Measurements from ENCODE around the gene CTAG2. TPM values are rescaled to one million over a fixed set of nuclear protein-coding genes. Genes with fewer than 3 reads are reported as not detected.
"Not testable (repeated sequence)": the region's sequence is repeated elsewhere in the genome, so short reads cannot be mapped to it uniquely, and the experiment has no call there.

CTAG2 gene
- total RNA-seq, 1 experiment from 2014 or later: not detected

GRCh38 chrX:154628960-154629359 lies 24.4 kb downstream of the CTAG2 start:
- not testable (repeated sequence) for H3K27ac ChIP-seq; H3K4me3 ChIP-seq; H3K27me3 ChIP-seq (replicated peaks)

DNA sequence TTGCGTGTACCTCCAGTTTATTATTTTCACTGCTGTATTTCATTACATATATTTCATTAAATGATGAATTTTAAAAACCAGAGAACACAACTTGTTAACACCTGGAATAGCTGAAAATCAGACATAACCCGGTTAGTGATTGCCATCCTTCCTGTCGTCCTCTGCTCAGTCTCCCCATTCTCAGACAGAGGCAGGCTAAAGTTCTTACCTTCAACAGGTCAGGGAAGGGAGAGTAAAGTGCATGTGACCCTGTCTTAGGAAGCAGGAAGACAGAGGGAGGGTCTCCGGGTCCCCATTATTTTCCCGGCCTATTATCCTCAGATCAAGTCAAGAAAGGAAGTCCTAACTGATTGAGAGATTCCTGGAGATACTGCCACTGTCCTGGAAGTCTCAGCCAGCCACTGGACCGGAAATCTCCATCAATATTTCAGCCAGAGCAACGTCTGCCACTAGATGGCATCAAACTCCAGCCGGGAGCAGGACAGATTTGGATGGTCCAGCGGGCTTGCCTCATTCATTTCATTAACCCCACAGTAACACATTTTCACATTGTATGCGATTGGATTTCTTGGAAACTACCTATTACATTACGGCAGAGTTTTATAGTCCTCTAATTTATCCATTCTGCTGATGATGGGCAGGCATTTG lies 32.5 kb downstream of the CTAG2 start:
- H3K27ac ChIP-seq; H3K9me3 ChIP-seq (replicated peaks); H3K27me3 ChIP-seq (replicated peaks); H3K4me1 ChIP-seq (replicated peaks); H3K36me3 ChIP-seq; H3K4me3 ChIP-seq; DNase-seq (ENCODE audit: low read depth in 1 of 2, low spot score in 2 of 2): not testable (repeated sequence)

More at GRCh38 chrX:154628960-154629359, 24.4 kb downstream of the CTAG2 start:
- not testable (repeated sequence) for H3K36me3 ChIP-seq; H3K4me1 ChIP-seq (replicated peaks); DNase-seq (ENCODE audit: low read depth in 1 of 2, low spot score in 2 of 2); H3K9me3 ChIP-seq (replicated peaks)

DNA sequence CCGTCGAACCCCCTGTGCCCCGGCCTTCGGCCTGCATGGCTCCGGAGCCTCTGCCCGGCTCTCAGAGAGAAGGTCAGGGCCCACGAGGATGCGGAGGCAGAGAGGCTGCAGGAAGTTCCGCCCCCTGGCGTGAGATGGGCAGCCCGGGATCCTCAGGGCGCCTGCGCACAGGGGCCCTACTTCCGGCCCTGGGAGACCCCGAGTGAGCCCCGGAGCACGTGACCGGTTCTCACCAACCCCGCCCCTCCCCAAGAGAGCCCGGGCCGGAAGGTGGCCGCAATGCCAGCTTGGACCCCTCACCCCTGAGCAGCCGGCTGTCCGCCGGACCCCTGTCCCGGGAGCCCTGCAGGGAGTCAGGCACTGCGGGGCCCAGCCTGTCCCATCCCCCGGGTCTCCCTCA lies 34.2 kb downstream of the CTAG2 start, which contains the start of gene CTAG1B:
Gene CTAG1B, minus strand, starts transcription at position 101 of the 400 bp plus-strand sequence. Its CDS starts 64 bp downstream, at position 37.
- H3K36me3 ChIP-seq; H3K4me1 ChIP-seq (replicated peaks); H3K27ac ChIP-seq; H3K4me3 ChIP-seq; H3K9me3 ChIP-seq (replicated peaks); DNase-seq (ENCODE audit: low read depth in 1 of 2, low spot score in 2 of 2); H3K27me3 ChIP-seq (replicated peaks): not testable (repeated sequence)

GRCh38 chrX:154613586-154613985 lies 39.8 kb downstream of the CTAG2 start:
- H3K27ac ChIP-seq; H3K4me1 ChIP-seq (replicated peaks); H3K4me3 ChIP-seq; H3K27me3 ChIP-seq (replicated peaks); DNase-seq (ENCODE audit: low read depth in 1 of 2, low spot score in 2 of 2); H3K36me3 ChIP-seq; H3K9me3 ChIP-seq (replicated peaks): not testable (repeated sequence)

DNA sequence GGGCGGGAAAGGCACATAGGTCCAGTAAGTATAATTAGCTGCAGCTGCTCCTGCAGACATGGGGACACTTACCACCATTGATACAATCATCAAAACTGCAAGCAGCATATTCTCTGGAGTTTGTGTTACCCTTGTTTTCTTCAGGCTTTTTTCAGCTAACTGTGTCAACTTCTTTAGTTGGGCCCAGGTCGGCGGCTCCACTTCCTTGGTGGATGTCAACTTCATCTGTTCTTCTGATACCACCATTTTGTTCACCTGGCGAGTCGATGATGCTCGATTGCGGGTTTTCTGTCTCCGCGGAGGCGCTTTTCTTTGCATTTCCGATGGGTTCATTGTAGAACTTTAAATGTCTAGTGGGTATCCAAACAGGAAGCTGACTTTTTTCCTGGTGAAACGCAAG lies 42.2 kb downstream of the CTAG2 start:
- not testable (repeated sequence) for DNase-seq (ENCODE audit: low read depth in 1 of 2, low spot score in 2 of 2); H3K36me3 ChIP-seq; H3K27ac ChIP-seq; H3K4me1 ChIP-seq (replicated peaks); H3K9me3 ChIP-seq (replicated peaks); H3K27me3 ChIP-seq (replicated peaks); H3K4me3 ChIP-seq

GRCh38 chrX:154608823-154609222 lies 44.6 kb downstream of the CTAG2 start:
- H3K4me1 ChIP-seq (replicated peaks); H3K27me3 ChIP-seq (replicated peaks); DNase-seq (ENCODE audit: low read depth in 1 of 2, low spot score in 2 of 2); H3K9me3 ChIP-seq (replicated peaks); H3K36me3 ChIP-seq; H3K27ac ChIP-seq; H3K4me3 ChIP-seq: not testable (repeated sequence)

DNA sequence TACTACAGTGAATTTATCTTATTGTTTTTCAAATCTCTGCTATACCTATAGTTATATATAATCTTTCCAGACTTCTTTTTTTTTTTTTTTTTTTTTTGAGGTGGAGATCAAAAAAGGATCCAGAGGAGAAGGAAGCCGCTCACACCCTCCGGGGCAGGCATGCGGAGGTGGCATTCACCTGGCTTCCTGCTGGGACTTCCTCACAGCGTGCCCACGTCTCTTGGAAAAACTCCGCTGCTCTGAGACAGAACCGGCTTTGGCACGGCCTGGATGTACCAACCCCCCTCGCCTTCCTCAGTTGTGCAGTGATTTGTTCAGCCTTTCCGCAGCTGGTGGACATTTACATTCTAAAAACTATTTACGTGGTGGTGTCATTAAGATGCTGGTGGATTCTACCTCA lies 45.4 kb downstream of the CTAG2 start:
- H3K27me3 ChIP-seq (replicated peaks); H3K36me3 ChIP-seq; H3K4me3 ChIP-seq; H3K27ac ChIP-seq; H3K9me3 ChIP-seq (replicated peaks); DNase-seq (ENCODE audit: low read depth in 1 of 2, low spot score in 2 of 2): not testable (repeated sequence)
- peaks cover 11% of the 10 kb centered on the region; the same call in 1 of the 2 replicates for H3K4me1 ChIP-seq (replicated peaks)

DNA sequence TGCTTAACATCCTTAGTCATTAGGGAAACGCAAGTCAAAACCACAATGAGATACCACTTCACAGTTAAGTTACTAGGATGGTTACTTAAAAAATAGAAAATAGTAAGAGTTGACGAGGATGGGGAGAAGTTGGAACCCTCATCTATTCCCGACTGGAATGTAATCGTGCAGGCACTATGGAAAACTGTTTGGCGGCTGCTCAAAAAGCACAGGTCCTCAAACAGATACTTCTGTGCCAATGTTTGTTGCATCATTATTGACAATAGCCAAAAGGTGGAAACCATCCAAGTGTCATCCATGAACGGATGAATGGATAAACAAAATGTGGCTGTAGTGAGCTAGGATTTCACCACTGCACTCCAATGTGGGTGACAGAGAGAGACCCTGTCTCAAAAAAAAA lies 46.0 kb downstream of the CTAG2 start:
- H3K27me3 ChIP-seq (replicated peaks): no peaks in the 10 kb centered on the region

DNA sequence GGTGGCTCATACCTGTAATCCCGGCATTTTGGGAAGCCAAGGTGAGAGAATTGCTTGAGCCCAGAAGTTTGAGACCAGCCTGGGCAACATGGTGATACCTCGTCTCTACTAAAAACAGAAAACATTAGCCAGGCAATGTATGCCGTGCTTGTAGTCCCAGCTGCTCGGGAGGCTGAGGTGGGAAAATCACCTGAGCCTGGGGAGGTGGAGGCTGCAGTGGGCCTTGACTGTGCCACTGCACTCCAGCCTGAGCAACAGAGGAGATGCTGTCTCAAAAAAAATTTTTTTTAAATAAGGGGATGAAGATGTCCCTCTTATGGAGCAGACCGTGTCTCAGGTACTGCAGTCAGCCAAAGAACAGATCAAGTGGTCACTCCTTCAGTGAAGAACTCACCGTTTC lies 47.8 kb downstream of the CTAG2 start:
- no peaks in the 10 kb centered on the region for H3K36me3 ChIP-seq
- DNase-seq (ENCODE audit: low read depth in 1 of 2, low spot score in 2 of 2): no peak
- H3K27me3 ChIP-seq (replicated peaks): no peaks in the 10 kb centered on the region
- H3K27ac ChIP-seq: no peak overlapping the region
- peaks cover 18% of the 10 kb centered on the region for H3K4me1 ChIP-seq (replicated peaks)
- H3K4me3 ChIP-seq: no peak overlapping the region
- H3K9me3 ChIP-seq (replicated peaks): no peaks in the 10 kb centered on the region

More for the DNA sequence above, 46.0 kb downstream of the CTAG2 start:
- Histone ChIP-seq H3K27ac (no peak overlapping the region), H3K4me1 (replicated peaks) (peaks cover 11% of the 10 kb centered on the region; the same call in 1 of the 2 replicates), H3K4me3 (no peak overlapping the region), H3K9me3 (replicated peaks) (no peaks in the 10 kb centered on the region), H3K36me3 (no peaks in the 10 kb centered on the region)
- no peak for DNase-seq (ENCODE audit: low read depth in 1 of 2, low spot score in 2 of 2)

DNA sequence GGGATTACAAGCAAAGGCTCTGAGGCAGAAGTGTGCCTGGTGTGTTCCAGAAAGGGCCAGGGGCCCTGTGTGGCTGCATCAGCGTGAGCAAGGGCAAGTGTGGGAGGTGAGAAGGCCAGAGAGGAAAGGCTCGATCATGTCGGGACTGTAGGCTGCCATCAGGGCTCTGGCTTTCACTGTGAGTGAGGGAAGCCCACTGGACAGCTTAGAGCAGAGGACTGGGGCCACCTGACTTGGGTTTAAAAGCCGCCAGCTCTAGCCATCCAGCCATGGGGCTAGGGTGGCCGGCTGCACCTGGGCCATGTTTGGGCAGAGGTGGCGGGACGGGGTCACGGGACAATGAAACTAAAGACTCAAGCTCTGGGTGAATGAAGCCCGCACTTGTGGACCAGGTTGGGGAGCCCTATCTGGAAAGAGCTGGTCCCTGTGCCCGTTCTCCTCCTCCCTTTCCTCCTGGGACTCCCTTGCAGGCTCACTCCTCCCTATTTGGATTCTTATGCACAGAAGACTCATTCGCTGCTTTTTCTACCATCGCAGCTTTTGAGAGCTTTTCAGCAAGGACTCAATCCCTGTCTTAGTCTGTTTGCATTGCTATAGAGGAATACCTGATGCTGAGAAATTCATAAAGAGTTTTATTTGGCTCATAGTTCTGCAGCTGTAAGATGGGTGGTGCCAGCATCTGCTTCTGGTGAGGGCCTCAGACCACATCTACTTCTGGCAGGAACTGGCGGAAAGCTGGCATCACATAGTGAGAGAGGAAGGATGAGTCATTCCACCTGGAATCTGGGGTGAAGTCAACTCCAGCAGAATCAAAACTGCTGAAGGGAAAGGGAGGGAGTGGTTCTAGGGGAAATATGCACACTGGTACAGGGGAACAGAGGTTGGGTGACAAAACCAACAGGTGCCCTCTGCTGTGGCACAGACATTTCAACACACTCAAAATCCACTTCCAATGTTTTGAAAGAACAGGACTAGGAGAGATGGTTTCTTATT lies 49.6 kb downstream of the CTAG2 start:
- Histone ChIP-seq H3K27me3 (replicated peaks) (no peaks in the 10 kb centered on the region), H3K4me3 (no peak overlapping the region), H3K27ac (no peak overlapping the region), H3K4me1 (replicated peaks) (peaks cover 24% of the 10 kb centered on the region), H3K9me3 (replicated peaks) (no peaks in the 10 kb centered on the region), H3K36me3 (no peaks in the 10 kb centered on the region)
- peak in 1 of 2 experiments; percentile 36 for DNase-seq (ENCODE audit: low read depth in 1 of 2, low spot score in 2 of 2)

GRCh38 chrX:154602766-154603437 lies 50.5 kb downstream of the CTAG2 start:
- no peak for DNase-seq (ENCODE audit: low read depth in 1 of 2, low spot score in 2 of 2)
- no peak overlapping the region for H3K27ac ChIP-seq
- H3K4me3 ChIP-seq: no peak overlapping the region
- H3K4me1 ChIP-seq (replicated peaks): peaks cover 24% of the 10 kb centered on the region
- no peaks in the 10 kb centered on the region for H3K27me3 ChIP-seq (replicated peaks)
- H3K36me3 ChIP-seq: no peaks in the 10 kb centered on the region
- no peaks in the 10 kb centered on the region for H3K9me3 ChIP-seq (replicated peaks)

DNA sequence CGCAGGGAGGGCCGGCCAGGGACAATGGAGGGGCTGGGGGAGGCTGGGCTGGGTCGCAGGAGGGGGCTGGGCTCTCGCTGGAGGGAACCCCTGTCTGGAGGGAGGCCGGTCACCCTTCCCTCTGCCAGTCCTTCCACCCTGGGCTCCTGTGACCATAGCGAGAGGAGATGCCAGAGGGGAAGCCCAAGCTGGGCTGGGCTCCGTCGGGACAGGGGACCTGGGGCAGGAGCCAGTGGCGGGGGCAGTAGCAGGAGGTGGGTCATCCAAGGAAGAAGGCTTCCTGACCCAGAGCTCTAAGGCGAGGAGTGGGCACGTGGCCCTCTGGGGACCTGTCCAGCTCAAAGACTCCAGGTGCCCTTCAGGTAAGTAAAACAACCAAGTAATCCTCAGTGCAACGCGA lies 51.2 kb downstream of the CTAG2 start:
- no peak for DNase-seq (ENCODE audit: low read depth in 1 of 2, low spot score in 2 of 2)
- H3K27me3 ChIP-seq (replicated peaks): no peaks in the 10 kb centered on the region
- peaks cover 24% of the 10 kb centered on the region for H3K4me1 ChIP-seq (replicated peaks)
- H3K36me3 ChIP-seq: no peaks in the 10 kb centered on the region
- H3K27ac ChIP-seq: no peak overlapping the region
- H3K9me3 ChIP-seq (replicated peaks): no peaks in the 10 kb centered on the region
- no peak overlapping the region for H3K4me3 ChIP-seq
